Measurements from ENCODE around the gene COX19.
"Not testable (repeated sequence)": the region's sequence is repeated elsewhere in the genome, so short reads cannot be mapped to it uniquely, and the experiment has no call there.

Gene COX19

DNA sequence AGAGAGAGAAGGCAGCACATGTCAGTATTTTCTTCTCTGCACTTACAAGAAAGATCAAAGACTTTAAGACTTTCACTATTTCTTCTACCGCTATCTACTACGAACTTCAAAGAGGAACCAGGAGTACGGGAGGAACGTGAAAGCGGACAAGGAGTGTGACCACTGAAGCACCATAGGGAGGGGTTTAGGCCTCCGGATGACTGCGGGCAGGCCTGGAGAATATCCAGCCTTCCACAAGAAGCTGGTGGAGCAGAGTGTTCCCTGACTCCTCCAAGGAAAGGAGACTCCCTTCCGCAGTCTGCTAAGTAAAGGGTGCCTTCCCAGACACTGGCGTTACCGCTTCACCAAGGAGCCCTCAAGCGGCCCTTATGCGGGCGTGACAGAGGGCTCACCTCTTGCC is 14.4 kb downstream of the COX19 start:
- not testable (repeated sequence) for DNase-seq (ENCODE audit: low spot score)

DNA sequence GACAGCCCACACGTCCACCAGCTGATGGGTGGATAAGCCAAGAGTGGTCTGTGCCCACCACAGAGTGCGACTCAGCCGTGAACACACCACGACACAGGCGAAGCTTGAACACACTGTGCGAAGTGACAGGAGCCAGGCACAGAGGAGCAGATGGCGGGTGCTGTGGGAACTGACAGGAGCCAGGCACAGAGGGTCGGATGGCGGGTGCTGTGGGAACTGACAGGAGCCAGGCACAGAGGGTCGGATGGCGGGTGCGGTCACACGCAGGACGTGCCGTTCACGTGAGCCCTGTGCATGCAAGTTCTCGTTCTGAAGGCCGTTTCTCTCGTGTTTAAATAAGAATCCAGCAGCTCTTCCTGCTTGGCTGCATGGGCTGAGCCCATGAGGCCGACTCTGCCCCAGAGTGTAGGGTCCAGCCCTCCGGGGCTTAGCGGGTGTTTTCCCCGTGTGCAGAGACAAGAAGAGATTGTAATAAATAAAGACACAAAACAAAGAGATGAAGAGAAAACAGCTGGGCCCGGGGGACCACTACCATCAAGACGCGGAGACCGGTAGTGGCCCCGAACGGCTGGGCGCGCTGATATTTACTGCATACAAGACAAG is 15.0 kb downstream of the COX19 start:
- DNase-seq (ENCODE audit: low spot score), result no peak

DNA sequence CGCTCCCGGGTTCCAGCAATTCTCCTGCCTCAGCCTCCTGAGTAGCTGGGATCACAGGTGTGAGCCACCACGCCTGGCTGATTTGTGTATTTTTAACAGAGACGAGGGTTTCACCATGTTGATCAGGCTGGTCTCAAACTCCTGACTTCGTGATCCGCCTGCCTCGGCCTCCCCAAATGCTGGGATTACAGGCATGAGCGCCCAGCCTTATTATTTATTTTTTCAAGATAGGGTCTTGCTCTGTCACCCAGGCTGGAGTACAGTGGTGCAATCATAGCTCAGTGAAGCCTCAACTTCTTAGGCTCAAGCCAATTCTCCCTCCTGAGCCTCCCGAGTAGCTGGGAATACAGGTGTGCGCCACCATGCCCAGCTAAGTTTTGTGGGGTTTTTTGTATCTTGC is 15.6 kb downstream of the COX19 start:
- DNase-seq (ENCODE audit: low spot score), result not testable (repeated sequence)

DNA sequence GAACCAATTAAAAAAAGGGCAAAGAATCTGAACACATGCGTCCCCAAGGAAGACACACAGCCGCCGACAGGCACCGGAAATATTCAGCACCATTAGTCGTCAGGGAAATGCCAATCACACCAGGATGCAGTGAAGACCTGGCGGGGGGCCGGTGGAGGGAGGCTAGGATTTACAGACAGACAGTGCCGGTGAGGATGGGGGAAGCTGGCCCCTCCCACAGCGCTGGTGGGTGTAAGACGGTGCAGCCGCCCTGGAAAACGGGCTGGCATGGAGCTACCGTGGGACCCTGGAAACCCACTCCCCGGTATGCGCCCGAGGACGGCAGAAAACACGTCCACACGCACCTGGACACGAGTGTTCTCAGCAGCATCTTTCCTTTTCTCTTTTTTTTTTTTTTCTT is 16.1 kb downstream of the COX19 start:
- no peak for DNase-seq (ENCODE audit: low spot score)

DNA sequence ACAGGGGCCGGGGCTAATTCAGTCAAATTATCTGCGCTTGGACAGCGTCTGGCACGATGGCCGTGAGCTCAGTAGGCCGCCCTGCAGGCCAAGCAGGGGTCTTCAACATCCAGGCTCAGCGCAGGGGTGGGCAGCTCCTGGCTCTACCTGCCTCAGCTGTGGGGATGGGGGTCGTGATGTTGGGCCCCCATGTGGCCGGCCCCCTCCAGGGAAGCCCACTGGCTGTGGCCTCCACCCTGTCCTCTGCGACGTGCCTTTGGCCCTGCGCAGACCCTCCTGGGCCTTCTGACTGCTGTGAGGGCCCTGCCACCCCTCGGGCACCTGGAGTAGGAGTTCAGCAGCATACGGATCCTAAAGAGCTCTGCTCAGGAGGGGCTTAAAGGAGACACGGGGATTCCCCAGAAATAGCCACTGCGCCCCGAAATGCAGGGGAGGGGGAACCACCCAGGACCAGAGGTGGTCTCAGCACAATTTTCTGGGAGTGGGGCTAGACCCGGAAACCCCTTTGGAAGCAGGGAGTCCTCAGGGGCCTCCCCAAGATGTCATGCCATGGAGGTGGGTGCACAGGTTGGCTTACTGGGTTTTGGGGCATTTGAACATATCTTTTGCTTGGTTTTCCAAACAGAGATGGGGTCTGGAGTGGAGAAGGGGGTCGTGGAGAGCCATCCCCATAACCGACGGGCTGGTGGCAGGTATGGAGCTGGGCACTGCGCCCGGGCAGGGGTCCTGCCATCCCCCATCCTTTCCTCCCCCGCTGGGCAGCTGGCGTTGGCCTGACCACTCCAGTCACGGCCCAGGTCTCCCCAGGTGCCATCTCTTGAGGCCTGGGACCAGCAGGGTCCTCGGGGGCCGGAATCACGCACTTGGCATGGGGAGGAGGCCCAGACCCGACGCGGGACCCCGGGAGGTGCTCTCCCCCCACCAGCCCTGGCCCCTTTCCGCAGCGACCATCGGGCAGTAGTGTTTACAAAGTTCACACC is 16.8 kb downstream of the COX19 start:
- no peak for DNase-seq (ENCODE audit: low spot score)

DNA sequence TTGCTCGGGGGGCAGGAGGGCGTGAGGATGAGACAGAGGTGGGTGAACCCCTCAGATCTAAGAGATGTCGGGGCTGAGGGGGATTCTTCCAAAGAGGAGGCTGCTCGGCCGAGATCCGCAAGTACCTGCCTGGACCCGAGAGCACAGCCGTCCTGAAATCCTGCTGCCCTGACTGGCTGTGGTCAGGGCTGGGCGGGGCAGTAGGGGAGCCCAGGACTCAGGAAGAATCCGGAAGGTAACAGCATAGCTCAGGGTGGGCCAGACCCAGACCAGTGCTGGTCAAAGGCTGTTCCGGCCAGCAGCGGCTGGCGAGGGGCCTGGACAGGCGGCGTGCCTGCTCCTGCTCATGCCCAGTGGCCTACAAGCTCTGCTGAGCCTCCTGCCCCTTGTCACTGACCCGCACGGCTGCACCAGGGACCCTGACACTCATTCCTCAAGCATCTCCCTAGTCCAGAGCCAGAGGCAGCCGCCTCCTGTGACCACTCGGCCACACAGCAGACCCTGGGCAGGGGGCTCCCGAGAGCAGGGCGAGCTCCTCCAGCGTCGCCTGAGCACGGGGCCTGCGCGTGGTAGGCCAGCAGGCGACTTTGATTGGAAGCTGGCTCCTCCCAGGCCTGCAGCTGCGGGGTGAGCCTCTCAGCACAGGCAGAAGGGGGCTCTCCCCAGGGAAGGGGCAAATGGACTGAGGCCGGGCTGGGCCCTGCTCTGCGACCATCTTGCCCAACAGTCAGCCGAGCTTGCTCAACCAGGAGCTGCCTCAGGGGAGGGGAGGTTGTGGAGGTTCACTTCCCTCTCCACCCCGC is 17.7 kb downstream of the COX19 start:
- no peak for DNase-seq (ENCODE audit: low spot score)

DNA sequence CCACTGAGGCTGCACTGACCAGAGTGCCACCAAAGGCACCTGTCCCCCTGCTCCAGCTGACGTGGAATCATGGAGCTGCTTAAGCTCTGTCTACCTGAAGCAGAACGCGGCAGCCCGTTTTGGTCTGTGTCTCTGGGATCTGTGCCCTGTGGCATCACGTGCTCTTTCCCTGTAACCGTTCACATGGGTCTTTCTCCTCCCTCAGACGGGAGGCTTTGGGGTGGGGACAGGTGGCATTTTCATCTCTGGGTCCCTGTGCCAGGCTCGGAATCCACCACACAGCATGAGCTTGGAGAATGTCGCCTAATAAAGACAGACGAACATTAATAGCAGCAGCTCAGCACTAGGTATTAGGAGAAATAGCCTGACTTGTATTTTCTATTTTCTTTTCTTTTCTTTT is 19.3 kb downstream of the COX19 start:
- peak; percentile 95 for DNase-seq (ENCODE audit: low spot score)

DNA sequence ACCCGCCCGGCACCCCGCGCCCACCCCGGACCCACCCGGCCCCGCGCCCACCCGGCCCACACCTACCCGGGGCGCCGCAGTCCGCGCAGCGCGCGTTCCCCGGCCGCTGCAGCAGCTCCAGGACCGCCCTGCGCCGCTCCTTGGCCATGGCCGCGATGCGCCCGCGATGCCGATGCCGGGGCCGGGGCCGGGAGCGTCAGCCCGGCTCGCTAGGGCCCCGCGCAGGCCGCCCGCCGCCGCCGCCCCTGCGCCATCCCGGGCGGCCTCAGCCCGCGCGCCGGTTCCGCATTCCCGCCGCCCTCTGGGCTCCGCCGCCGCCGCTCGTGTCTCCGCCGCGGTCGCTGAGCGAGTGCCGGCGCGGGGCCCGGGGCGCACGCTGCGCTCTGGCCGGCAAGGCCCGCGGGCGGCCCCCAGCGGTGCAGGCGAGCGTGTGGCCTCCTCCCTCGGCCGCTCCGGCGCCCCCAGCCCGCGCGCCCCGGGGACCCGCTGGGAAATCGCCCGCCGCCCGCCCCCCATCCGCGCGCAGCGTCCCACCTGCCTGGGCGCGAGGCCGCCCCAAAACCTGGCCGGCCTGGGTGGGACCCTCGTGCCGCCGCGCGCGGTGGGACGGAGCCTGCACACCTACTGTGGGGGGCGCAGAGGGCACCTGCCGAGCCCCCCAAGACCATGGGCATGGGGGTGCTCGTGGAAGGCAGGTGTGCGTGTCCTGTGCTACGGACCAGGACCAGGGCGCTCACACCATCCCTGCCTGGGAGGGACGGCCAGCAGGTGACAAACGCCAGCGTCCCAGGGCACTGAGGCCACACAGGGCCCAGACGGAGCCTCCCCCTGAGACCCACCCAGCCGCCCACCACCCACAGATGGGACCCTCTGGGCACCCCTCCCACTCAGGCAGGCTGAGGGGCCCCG is 20.8 kb downstream of the COX19 start, which contains the start of gene ADAP1:
TSS of gene ADAP1 (minus strand) at position 351 of the 909 bp plus-strand sequence. CDS start at position 148, 203 bp downstream.
- no peak for DNase-seq (ENCODE audit: low spot score)

DNA sequence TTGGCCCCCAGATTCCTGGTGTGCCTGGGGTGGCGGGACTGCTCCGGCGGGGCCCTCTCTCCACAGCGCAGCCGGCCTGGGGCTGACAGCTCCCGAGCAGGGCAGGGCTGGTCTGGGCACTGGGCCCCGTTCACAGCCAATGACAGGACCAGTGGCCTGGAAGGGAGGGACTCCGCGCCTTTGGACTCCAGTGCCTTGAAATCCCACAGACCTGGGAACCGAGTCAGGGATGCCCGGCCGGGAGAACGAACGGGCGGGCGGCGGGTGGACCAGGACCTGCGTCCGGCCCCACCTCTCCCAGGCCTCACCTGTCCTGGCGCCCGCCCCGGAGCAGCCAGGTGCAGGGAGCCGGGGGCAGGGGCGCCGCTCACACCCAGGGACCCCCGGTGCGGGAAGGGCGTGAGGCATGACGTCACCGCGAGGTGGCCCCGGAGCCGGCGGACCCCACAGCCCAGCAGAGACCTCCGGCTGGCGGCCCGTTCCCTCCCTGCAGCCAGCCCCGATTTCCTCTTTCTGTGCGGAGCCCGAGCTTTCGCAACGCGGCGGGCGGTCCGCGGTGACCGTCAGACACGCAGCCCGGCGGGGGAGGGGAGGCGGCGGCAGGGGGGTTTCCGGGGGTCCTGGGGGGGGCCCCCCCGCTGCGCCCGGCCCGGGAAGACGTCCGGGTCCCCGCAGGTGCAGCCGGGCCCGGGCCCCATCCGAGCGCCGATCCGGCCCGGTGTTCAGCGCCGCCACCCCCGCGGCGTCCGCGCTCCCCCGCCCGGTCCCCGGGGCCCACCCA is 21.6 kb downstream of the COX19 start:
- DNase-seq (ENCODE audit: low spot score), result peak; percentile 89

DNA sequence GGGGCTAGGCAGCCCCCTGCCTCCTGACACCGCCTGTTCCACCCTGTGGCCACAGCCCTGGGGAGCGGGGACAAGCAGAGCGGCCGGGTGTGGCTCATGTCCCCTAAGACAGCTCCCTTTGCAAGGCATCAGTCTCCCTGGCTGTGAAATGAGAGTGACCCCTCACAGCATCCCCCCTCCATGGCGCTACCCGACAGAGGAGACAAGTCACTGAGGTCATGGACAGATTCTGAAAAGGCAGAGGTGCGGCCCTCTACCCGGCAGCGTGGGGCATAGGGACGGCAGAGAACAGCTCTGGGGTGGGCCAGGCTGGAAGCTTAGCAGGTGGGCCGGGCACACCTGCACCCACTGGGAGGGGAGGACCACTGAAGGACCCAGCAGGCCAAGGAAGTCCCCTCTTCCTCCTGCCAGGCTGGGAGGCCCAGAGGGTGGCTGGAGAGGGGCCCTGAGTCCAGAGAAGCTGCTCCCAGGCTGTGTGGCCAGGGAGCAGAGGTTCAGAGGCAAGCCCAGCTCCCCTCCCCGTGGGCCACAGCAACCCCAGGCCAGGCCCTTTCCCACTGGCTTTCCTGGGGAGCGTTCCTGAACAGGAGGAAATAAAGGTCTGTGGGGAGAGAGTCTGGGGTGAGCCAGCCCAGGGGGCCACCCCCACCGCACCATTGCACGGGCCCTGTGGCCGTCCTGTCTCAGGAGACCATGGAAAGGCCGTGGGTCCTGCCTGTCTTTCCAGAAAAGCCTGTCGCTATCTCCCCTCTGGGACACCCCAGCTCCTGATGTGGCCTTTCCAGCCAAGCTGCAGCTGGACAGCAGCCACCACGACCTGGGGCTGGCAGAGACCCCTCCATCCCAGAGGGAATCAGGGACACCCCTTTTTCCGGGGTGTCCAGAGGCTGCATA is 22.6 kb downstream of the COX19 start:
- no peak for DNase-seq (ENCODE audit: low spot score)

DNA sequence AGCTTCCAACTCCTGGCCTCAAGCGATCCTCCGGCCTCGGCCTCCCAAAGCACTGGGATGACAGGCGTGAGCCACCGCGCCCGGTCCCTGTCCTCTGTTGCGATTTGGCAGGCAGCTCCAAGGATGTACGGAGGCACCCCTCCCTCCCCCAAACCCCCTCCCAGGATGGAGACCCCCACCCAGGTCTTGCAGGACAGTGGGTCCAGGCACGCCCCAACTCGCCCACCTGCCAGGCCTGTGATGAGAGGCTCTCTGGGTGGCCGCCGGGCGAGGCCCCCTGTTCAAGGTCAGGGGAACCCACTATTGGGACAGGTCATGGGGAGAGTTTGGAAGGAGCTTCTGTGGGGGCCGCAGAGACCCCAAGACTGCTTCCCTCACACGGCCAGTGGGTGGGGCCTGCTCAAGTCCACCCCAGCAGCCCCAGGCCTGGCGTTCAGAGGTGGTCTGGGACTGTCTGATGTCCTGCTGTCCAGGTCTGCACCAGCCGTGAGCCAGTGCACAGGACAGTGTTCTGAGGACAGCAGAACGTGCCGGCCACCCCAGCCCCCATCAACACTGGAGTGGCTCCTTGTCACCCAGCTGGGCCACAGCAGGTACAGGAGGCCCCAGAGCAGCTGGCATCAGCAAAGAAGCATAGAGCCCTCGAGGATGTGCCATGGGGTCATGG is 23.3 kb downstream of the COX19 start:
- no peak for DNase-seq (ENCODE audit: low spot score)

DNA sequence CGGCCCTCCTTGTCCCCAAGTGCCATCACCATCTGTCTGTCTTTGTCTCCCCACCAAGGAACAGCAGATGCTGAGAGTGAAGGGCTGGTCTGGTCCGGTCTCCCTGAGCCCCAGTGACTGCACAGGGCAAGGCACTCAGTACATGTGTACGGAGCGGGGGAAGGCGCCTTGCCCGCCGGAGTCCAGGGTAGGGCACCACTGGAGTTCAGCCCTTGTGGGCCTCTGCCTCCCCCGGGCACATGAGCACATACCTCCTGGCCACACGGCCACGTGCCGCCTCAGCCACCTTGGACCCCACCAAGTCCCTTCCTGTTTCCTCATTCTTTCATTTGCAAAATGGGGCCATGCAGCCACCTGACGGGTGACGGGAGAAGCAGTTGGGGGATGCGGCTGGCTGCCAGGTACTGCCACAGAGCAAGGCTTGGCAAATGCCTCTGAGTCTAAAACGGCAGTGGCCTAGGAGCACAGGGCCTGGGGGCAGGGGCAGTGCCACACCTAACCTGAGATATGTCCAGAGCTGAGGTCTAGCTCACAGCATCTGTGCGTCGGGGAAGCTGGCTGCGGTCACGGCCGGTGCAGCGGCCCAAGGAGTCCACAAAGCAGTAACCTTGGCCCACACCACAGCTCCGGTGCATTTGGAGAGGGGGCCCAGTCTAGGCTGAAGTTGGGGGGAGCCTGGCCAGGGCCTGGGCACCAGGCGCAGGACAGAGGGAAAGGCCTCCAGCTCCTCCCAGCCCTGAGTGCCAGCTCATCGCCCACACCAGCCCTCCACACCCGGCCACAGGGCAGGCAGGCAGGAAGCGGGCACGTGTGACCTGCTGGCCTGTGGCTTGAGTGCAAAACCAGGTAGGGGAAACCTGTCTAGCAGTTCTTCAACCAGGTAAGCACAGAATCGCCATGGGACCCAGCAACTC is 26.1 kb downstream of the COX19 start:
- DNase-seq (ENCODE audit: low spot score), result no peak

DNA sequence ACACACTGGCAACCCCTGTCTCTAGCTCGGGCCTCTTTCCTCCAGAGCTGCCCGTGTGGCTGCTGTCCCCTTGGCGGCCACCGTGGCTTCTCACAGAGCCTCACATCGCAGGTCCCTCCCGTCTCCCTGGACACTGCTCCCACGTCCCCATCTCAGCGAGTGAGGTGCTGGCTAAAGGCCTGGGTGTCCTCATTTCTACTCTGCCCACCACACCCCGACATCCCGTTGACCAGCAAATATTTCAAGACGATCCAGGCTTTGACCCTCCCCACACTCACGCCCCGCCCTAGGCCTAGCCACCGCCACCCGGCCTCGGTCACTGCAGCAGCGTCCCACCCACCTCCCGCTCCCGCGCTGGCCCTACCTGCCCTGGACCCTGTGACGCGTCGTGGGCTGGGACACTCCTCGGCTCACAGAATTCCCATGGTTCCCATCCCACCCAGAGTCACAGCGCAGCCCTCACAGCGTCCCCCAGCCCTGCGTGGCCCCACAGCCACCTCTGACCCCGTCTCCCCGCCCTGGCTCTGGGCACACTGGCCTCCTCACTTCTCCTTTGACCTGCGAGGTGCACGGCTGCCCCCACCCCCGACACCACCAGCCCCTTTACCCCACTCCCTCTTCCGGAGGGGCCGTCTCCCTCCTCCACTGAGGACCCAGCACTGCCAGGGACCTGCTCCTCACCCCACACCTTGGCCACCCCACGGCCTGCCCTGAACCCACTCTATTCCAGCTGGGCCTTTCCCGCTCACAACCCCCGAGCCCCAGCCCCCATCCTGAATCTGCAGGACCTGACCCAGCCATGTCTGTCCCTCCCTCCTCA is 27.7 kb downstream of the COX19 start:
- DNase-seq (ENCODE audit: low spot score), result no peak

DNA sequence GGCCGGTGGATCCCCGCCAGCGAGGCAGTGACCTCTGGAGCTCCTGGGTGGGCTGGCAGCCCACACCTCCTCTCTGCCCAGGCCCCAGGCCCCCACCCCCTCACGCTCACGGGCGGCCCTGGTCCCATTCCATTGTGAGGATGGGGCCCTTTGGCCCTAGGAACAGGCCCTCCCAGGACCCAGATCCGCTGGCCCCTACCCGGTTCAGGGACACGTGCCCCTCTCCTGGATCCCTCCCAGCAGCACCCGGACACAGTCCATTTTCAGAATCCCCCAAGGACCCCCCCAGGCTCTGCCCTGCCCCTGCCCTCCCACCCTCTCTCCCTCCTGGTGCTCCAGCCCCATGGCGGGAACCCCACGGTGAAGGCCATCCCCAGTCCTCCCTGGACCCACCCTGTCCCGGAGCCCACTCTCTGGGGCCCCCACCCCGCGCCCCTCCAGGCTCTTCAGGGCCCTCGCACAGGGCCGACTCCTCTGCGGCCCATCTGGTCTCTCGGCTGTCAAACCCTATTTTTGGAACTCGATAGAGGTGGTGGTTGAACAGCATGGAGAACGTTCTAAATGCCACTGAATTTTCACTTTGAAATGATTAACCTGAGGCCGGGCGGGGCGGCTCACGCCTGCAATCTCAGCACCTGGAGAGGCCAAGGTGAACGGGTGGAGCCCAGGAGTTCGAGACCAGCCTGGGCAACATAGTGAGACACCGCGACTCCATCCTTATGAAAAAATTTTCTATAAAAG is 28.9 kb downstream of the COX19 start:
- peak; percentile 41 for DNase-seq (ENCODE audit: low spot score)

DNA sequence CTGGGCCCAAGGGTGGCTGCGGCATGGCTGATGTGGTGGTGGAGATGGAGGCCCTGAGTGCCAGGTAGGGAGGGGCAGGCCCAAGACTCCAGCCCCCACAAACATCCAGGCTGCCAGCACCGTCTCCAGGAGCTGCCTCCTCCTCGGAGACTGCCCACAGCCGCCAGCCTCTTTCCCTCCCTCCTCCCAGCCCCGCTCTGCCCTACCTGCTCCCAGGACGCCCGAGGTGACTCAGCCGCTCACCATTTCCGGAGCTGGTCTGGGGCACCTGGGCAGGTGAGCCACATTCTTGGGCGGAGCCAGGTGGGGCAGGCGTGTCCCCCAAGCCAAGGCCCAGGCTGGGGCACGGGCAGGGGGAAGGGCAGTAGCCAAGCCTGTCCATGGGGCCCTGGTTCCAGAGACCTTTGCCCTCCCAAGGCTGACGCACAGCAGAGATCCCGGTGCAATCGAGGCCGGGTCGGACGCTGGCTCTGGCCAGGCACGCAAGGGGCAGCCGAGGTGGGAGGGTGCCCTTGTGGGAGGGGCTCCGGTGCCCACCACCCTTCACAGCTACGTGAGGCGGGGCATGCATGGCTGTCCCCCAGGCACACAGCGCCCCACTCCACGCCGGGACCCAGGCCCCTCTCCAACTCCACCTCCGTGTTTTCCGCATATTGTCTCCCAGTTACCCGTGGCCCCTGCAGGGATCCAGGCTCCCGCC is 29.6 kb downstream of the COX19 start:
- DNase-seq (ENCODE audit: low spot score), result no peak

DNA sequence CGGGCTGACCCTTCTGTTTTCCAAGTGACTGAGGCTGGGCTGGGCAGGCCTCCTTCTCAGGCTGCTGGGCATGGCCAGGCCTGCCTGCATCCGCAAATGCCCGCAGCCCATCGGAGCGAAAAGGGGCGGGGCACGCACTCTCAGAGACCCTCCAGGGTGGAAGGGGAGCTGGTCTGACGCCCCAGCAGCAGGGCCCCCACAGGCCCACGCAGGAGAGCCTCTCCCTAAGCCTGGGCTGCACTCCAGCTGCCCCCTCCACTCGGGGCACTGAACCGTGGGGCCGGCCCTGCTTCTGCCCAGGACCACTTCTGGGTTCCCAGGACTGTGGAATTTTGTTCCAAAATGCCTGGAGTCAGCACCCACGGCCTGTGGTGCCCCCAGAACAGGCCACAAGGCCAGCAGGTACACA is 30.2 kb downstream of the COX19 start:
- DNase-seq (ENCODE audit: low spot score), result no peak
